Stomach smooth muscle (tissue), 2 donors: ENCODE results near the gene EFCAB13.

Source experiments
- H3K27ac ChIP-seq: one replicate; pipeline ENCODE4 v1.7.0; 2013; ENCODE audit warnings: mild to moderate bottlenecking, low read length, inconsistent platforms
- H3K27me3 ChIP-seq, 2 donors: one replicate each; pipeline ENCODE4 v1.7.0; 2013; ENCODE audit warnings: low read length in 2 of 2; ENCODE audit not compliant: insufficient read depth in 2 of 2, control insufficient read depth in 1 of 2
- H3K36me3 ChIP-seq, 2 donors: one replicate each; pipeline ENCODE4 v1.7.0; 2013; ENCODE audit warnings: low read length in 2 of 2; ENCODE audit not compliant: control insufficient read depth in 2 of 2, insufficient read depth in 2 of 2
- H3K4me1 ChIP-seq: one replicate; pipeline ENCODE4 v1.7.0; 2013; ENCODE audit warnings: low read length; ENCODE audit not compliant: control insufficient read depth, insufficient read depth
- H3K4me3 ChIP-seq, 2 donors: one replicate each; pipeline ENCODE4 v1.7.0; 2013; ENCODE audit warnings: low read length in 2 of 2
- H3K9ac ChIP-seq, 2 donors: one replicate each; pipeline ENCODE4 v1.7.0; 2013; ENCODE audit warnings: low read length in 2 of 2, mild to moderate bottlenecking in 1 of 2
- H3K9me3 ChIP-seq, 2 donors: one replicate each; pipeline ENCODE4 v1.7.0; 2013; ENCODE audit warnings: low read length in 2 of 2; ENCODE audit not compliant: control insufficient read depth in 2 of 2
- donor health status: healthy.
- donor health status: Pancreatic carcinoma.

The EFCAB13 gene

GRCh38 chr17:47310186-47310733 is 13.5 kb upstream of the EFCAB13 start:
- H3K4me3 ChIP-seq: no peak overlapping the region
- peaks cover 14 to 17% of the 10 kb centered on the region in 2 donors for H3K36me3 ChIP-seq
- no peak overlapping the region for H3K27ac ChIP-seq
- H3K9me3 ChIP-seq: no peaks in the 10 kb centered on the region
- no peak overlapping the region for H3K9ac ChIP-seq
- peaks cover 8% of the 10 kb centered on the region for H3K4me1 ChIP-seq
- no peaks in the 10 kb centered on the region for H3K27me3 ChIP-seq

DNA sequence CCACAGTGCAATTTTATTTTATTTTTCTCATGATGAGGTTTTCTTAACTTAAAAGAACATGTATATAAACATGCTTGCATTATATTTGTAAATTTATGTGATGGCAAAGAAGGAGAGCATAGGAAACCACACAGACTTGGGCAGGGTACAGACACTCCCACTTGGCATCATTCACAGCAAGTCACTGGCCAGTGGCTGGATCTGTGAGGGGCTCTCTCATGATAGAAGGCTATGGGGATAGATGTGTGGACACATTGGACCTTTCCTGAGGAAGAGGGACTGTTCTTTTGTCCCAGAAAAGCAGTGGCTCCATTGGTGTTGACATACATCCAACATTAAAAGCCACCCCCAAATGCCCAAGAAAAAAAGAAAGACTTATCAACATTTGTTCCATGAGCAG is 12.3 kb upstream of the EFCAB13 start:
- Histone ChIP-seq H3K27ac (no peak overlapping the region), H3K36me3 (peaks cover 14 to 17% of the 10 kb centered on the region in 2 donors), H3K9me3 (no peaks in the 10 kb centered on the region), H3K4me3 (no peak overlapping the region), H3K9ac (no peak overlapping the region), H3K27me3 (no peaks in the 10 kb centered on the region), H3K4me1 (peaks cover 8% of the 10 kb centered on the region)

DNA sequence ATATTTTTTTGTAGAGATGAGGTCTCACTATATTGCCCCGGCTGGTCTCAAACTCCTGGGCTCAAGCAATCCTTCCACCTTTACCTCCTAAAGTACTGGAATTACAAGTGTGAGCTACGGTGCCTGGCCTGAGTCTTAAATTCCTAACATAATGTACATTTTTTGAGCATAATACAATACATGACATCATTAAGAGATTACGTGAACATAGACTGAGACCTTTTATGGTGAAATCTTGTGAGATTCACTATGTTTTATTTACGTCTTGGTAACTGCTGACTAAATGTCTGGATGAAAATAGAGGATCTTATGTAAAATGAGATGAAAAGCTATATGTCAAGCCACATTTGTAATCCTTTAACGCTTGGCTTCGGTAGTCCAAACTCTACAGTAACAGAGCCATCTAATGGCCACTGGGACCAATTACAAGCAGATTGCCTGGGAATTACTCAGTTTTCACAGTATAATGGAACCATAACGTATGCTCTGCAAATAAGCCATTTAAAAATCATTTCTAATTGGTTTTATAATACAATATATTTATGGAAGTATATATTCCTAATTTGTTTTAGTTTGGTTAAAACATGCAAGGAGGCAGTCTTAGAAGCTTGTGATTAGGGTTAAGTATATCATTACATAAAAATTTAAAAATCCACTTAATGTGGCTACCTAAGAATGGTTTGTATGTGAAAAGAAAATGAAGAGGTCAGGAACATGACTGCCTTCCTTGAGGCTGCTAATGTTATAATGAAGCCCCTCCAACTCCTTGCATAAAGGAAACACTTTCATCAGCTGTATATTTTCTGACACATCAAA is 8.1 kb upstream of the EFCAB13 start:
- Histone ChIP-seq H3K4me3 (peak overlapping the region in 1 of 2 donors; percentile 31), H3K9me3 (no peaks in the 10 kb centered on the region), H3K27me3 (no peaks in the 10 kb centered on the region), H3K27ac (peak overlapping the region; percentile 74), H3K9ac (peak overlapping the region in 1 of 2 donors; percentile 65), H3K4me1 (peaks cover 6% of the 10 kb centered on the region), H3K36me3 (peaks cover 1 to 5% of the 10 kb centered on the region in 2 donors)

DNA sequence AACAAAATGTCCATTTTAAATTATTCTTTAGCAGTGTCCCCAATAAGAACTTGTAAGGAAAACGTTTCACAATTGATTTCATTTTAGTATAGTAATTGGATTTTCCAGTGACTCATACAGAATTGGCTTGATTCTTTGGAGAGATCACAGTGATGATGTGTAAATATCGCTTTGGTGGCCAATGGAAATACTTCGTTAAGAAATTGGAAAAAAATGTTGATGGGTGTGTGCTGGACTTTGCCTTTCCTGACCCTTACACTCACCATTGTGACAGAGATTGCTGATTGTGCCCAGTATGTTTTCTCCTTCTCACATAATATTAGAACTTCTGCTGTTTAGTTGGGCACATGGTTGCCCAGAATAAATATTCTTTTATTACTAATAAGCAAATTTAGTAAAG is 7.4 kb upstream of the EFCAB13 start:
- H3K4me1 ChIP-seq: peaks cover 5% of the 10 kb centered on the region
- no peak overlapping the region for H3K27ac ChIP-seq
- H3K36me3 ChIP-seq: no peaks in the 10 kb centered on the region
- no peaks in the 10 kb centered on the region for H3K27me3 ChIP-seq
- H3K9me3 ChIP-seq: no peaks in the 10 kb centered on the region
- H3K4me3 ChIP-seq: no peak overlapping the region
- no peak overlapping the region for H3K9ac ChIP-seq

- Histone ChIP-seq H3K4me3 (no peak overlapping the region), H3K36me3 (no peaks in the 10 kb centered on the region), H3K9ac (peak overlapping the region in 1 of 2 donors; percentile 3), H3K27ac (no peak overlapping the region), H3K9me3 (no peaks in the 10 kb centered on the region), H3K27me3 (no peaks in the 10 kb centered on the region), H3K4me1 (peaks cover 5% of the 10 kb centered on the region)
Measured at GRCh38 chr17:47317119-47317518, 6.6 kb upstream of the EFCAB13 start.

- Histone ChIP-seq H3K27ac (no peak overlapping the region), H3K27me3 (no peaks in the 10 kb centered on the region), H3K9me3 (no peaks in the 10 kb centered on the region), H3K4me3 (no peak overlapping the region), H3K4me1 (peaks cover 5% of the 10 kb centered on the region), H3K9ac (no peak overlapping the region), H3K36me3 (no peaks in the 10 kb centered on the region)
Measured at GRCh38 chr17:47318197-47318918, 5.4 kb upstream of the EFCAB13 start.

GRCh38 chr17:47320879-47321502 is 2.8 kb upstream of the EFCAB13 start:
- Histone ChIP-seq H3K36me3 (no peaks in the 10 kb centered on the region), H3K9ac (no peak overlapping the region), H3K4me1 (no peaks in the 10 kb centered on the region), H3K9me3 (no peaks in the 10 kb centered on the region), H3K27me3 (no peaks in the 10 kb centered on the region), H3K4me3 (no peak overlapping the region), H3K27ac (no peak overlapping the region)

DNA sequence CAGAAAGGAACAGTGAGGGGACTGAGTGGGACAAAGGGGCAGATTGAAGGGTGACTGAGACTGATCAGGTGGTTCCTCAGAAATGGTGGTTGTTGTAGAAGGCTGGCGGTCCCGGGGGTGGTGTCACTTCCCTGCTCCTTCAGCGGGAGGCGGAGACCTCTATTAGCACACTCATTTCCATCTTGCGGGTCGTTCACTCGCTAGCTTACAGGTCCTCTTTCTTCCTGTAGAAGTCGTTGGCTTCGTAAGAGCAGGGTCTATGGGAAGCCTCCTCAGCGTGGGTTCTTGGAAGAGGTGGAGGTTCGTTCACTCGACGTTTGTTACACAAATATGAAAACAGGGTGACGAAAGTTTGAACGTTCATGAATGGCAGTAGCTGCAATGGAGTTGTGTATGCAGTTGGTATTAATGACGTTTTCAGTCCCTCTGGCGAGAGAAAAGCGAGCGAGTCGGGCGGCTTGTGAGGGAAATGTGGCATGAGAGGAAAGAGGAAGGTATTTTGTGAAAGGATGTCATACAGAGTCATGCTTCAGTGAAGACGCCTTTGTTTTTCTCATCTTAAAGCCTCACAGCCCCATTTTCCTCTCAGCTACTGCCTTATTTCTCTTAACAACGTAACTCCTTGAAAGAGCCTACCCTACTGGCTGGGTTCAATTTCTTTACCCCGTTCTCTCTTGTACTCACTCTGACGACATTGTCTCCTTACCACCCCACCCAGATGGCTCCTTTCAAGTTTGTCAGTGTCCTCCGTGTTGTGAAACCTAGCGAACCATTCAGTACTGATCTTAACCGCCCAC is 667 bp downstream of the EFCAB13 start:
- Histone ChIP-seq H3K9me3 (no peaks in the 10 kb centered on the region), H3K27me3 (no peaks in the 10 kb centered on the region), H3K9ac (peak overlapping the region; percentile 79 to 90), H3K4me1 (no peaks in the 10 kb centered on the region), H3K4me3 (peak overlapping the region; percentile 78 to 84), H3K27ac (peak overlapping the region; percentile 64), H3K36me3 (no peaks in the 10 kb centered on the region)

DNA sequence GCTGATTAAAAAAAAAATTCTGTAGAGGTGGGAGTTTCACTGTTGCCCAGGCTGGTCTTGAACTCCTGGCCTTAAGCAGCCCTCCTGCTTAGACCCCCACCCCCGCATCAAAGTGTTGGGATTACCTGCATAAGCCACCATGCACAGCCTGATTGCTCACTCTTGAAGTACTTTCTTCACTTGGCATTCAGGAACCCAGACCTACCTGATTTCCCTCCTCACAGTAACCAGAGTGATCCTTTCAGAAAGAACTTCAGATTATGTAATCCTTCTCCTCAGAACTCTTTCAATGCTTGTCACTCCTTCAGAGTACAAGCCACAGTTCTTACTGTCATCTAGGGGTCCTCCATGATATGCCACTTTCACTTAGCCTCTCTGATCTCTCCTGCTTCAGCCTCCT is 1.4 kb downstream of the EFCAB13 start:
- no peak overlapping the region for H3K9ac ChIP-seq
- H3K4me1 ChIP-seq: no peaks in the 10 kb centered on the region
- H3K27me3 ChIP-seq: no peaks in the 10 kb centered on the region
- no peaks in the 10 kb centered on the region for H3K36me3 ChIP-seq
- H3K27ac ChIP-seq: no peak overlapping the region
- H3K9me3 ChIP-seq: no peaks in the 10 kb centered on the region
- no peak overlapping the region for H3K4me3 ChIP-seq

- no peak overlapping the region for H3K27ac ChIP-seq
- H3K4me3 ChIP-seq: no peak overlapping the region
- H3K27me3 ChIP-seq: no peaks in the 10 kb centered on the region
- H3K9ac ChIP-seq: no peak overlapping the region
- no peaks in the 10 kb centered on the region for H3K4me1 ChIP-seq
- H3K9me3 ChIP-seq: no peaks in the 10 kb centered on the region
- peaks cover 0 to under 1% of the 10 kb centered on the region in 2 donors for H3K36me3 ChIP-seq
Measured at GRCh38 chr17:47330548-47330947, 6.8 kb downstream of the EFCAB13 start.
